Endothelial cell of umbilical vein (primary cell): ENCODE measurements around the gene CTNNA2.

Experiments used
- CTCF ChIP-seq, 2 donors: IDR thresholded peaks; 1 replicate in 1 of 2; 2 replicates in 1 of 2; pipeline ENCODE4 v1.5.1; 2011; ENCODE audit warnings: low read length in 2 of 2, mild to moderate bottlenecking in 2 of 2, moderate library complexity in 2 of 2, control low read depth in 1 of 2, inconsistent platforms in 1 of 2, low read depth in 1 of 2; ENCODE audit not compliant: insufficient read depth in 1 of 2; ENCODE audit errors: extremely low read depth in 1 of 2
- EZH2 ChIP-seq: IDR thresholded peaks from 2 replicates; pipeline ENCODE4 v1.6.1; 2012; ENCODE audit warnings: borderline replicate concordance, low read depth, mild to moderate bottlenecking, moderate library complexity, low read length, inconsistent platforms; ENCODE audit not compliant: severe bottlenecking
- GATA2 ChIP-seq: IDR thresholded peaks from 2 replicates; pipeline ENCODE4 v1.7.0; 2011; ENCODE audit warnings: low read depth, mild to moderate bottlenecking, moderate library complexity, mixed read lengths, low read length; ENCODE audit not compliant: insufficient read length, insufficient read depth
- MAX ChIP-seq: IDR thresholded peaks from 2 replicates; pipeline ENCODE4 v1.6.1; 2011; ENCODE audit not compliant: insufficient read depth, insufficient read length
- MYC ChIP-seq: IDR thresholded peaks from one replicate; pipeline ENCODE4 v1.6.1; 2011; ENCODE audit warnings: mild to moderate bottlenecking, low read depth, low read length
- POLR2A ChIP-seq: IDR thresholded peaks from 2 replicates; pipeline ENCODE4 v1.6.1; 2012; ENCODE audit warnings: low read depth, mild to moderate bottlenecking, control low read depth, low read length
- POLR2AphosphoS5 ChIP-seq: IDR thresholded peaks from 2 replicates; pipeline ENCODE4 v1.6.1; 2012; ENCODE audit warnings: low read depth, mild to moderate bottlenecking, control low read depth, low read length, moderate library complexity; ENCODE audit not compliant: insufficient read depth

- TF ChIP-seq CTCF (IDR thresholded peaks at IDR 0.05; ENCODE audit: extremely low read depth in 1 of 2, insufficient read depth in 1 of 2, low read depth in 1 of 2, low read length in 2 of 2) (no peak), POLR2A (no peak), EZH2 (no peak), POLR2AphosphoS5 (no peak), GATA2 (no peak), MAX (no peak), MYC (no peak)
These were observed 1055.2 kb downstream of the CTNNA2 start for GRCh38 chr2:80568011-80568410.
